Sigmoid colon (tissue), 7 donors: ENCODE data around the gene ACADL. TPM values are rescaled to one million over a fixed set of nuclear protein-coding genes. Genes with fewer than 3 reads are reported as not detected.

Experiments used
- DNase-seq: peaks from one replicate; pipeline ENCODE4 v3.0.0-alpha.2; 2019
- H3K27ac ChIP-seq, 4 donors: fragments of 200-600 bp; sonication (generic); one replicate each; pipeline ENCODE4 v1.5.1; 2016 to 2019; ENCODE audit warnings: mild to moderate bottlenecking in 1 of 4
- H3K27me3 ChIP-seq, 3 donors: fragments of 200-600 bp; sonication (generic); one replicate each; pipeline ENCODE4 v1.5.1; 2019; ENCODE audit warnings: mild to moderate bottlenecking in 1 of 3
- H3K36me3 ChIP-seq, 4 donors: fragments of 200-600 bp; sonication (generic); one replicate each; pipeline ENCODE4 v1.5.1; 2016 to 2019
- H3K4me1 ChIP-seq, 4 donors: fragments of 200-600 bp; sonication (generic); one replicate each; pipeline ENCODE4 v1.5.1; 2017 to 2019
- H3K4me3 ChIP-seq, 4 donors: fragments of 200-600 bp; sonication (generic); one replicate each; pipeline ENCODE4 v1.5.1; 2017 to 2019; ENCODE audit warnings: mild to moderate bottlenecking in 2 of 4, moderate library complexity in 1 of 4
- H3K9me3 ChIP-seq, 4 donors: fragments of 200-600 bp in 3 of 4; sonication (generic) in 3 of 4; one replicate each; pipeline versions ENCODE4 v1.5.1 to v1.6.1; 2013 to 2019
- CTCF ChIP-seq, 4 experiments: fragments of 450-650 bp in 3 of 4; fragments of 200-600 bp in 1 of 4; IDR thresholded peaks; one replicate each; pipeline ENCODE4 v1.5.1; 2016 to 2019; ENCODE audit warnings: antibody characterized with exemption in 4 of 4, mild to moderate bottlenecking in 3 of 4, moderate library complexity in 2 of 4
- EP300 ChIP-seq, 4 donors: sonication (generic); formaldehyde crosslinking; IDR thresholded peaks; one replicate each; pipeline ENCODE4 v1.6.1; 2017; ENCODE audit warnings: antibody characterized with exemption in 4 of 4
- POLR2A ChIP-seq, 2 donors: fragments of 450-650 bp; IDR thresholded peaks; one replicate each; pipeline ENCODE4 v1.6.1; 2016; ENCODE audit warnings: antibody characterized with exemption in 2 of 2, mild to moderate bottlenecking in 2 of 2, moderate library complexity in 2 of 2
- POLR2AphosphoS5 ChIP-seq, 4 donors: sonication (generic); formaldehyde crosslinking; IDR thresholded peaks; one replicate each; pipeline ENCODE4 v1.6.1; 2017; ENCODE audit warnings: antibody characterized with exemption in 4 of 4
- WGBS, 2 donors: extraction: QIAGEN DNeasy Blood & Tissue Kit; methylation state at CpG; one replicate each; pipeline ENCODE4 v1.1.7; 2013; 5-methylcytosine and 5-hydroxymethylcytosine counted together
- intact Hi-C: fragments of 100-400 bp; cut with DNase I; formaldehyde crosslinking; loops from one replicate; pipeline ENCODE4 v1.15.1; 2023
- polyA plus RNA-seq, 3 donors: library from polyadenylated mRNA; stranded (reverse); fragments of 200-250 nt; gene quantifications; one replicate each; pipeline ENCODE4 v1.2.3, GENCODE V29; 2013
- total RNA-seq, 4 donors: library from RNA; depleted of rRNA; stranded (reverse); fragments of >200 nt; gene quantifications; one replicate each; pipeline ENCODE4 v1.1.0, GENCODE V29; 2016
- donor health status: healthy with polysubstance abuse.
- donor health status: Bipolar disorder and iron deficiency.
- donor health status: healthy.

The ACADL gene
- total and polyA plus RNA-seq, 7 donors, result 0.15 to 4.7 (median 2.4) TPM; not detected in 1

- 38 to 66% methylated on average over 7 of the region's 7 CpGs for WGBS, 2 donors
- H3K27me3 ChIP-seq, result no peaks in the 10 kb centered on the region
- no peaks in the 10 kb centered on the region for H3K4me1 ChIP-seq
- intact Hi-C loops, result loop anchor here (5.0 kb wide), 1 partner anchor 144 kb away; no protein-coding TSS in a partner anchor
- no peak overlapping the region for H3K27ac ChIP-seq
- H3K4me3 ChIP-seq, result no peak overlapping the region
- H3K36me3 ChIP-seq, result no peaks in the 10 kb centered on the region
- DNase-seq, result no peak
- H3K9me3 ChIP-seq, result no peaks in the 10 kb centered on the region
- TF ChIP-seq POLR2AphosphoS5 (IDR thresholded peaks at IDR 0.05) (no peak), CTCF (IDR thresholded peaks at IDR 0.05) (no peak), EP300 (IDR thresholded peaks at IDR 0.05) (no peak), POLR2A (IDR thresholded peaks at IDR 0.05) (no peak)
These were observed 27.7 kb upstream of the ACADL start for GRCh38 chr2:210252699-210253606.

GRCh38 chr2:210250622-210251021 lies 25.4 kb upstream of the ACADL start:
- TF ChIP-seq POLR2AphosphoS5 (IDR thresholded peaks at IDR 0.05) (no peak), CTCF (IDR thresholded peaks at IDR 0.05) (no peak), POLR2A (IDR thresholded peaks at IDR 0.05) (no peak), EP300 (IDR thresholded peaks at IDR 0.05) (no peak)
- 23 to 36% methylated on average over 1 of the region's 1 CpG for WGBS, 2 donors
- Histone ChIP-seq H3K9me3 (no peaks in the 10 kb centered on the region), H3K4me3 (no peak overlapping the region), H3K27ac (no peak overlapping the region), H3K36me3 (no peaks in the 10 kb centered on the region), H3K27me3 (no peaks in the 10 kb centered on the region), H3K4me1 (no peaks in the 10 kb centered on the region)
- intact Hi-C loops, result loop anchor here (5.0 kb wide), 1 partner anchor 147 kb away; no protein-coding TSS in a partner anchor
- no peak for DNase-seq

- no peak for DNase-seq
- Histone ChIP-seq H3K27ac (no peak overlapping the region), H3K4me3 (no peak overlapping the region), H3K27me3 (no peaks in the 10 kb centered on the region), H3K4me1 (no peaks in the 10 kb centered on the region), H3K9me3 (no peaks in the 10 kb centered on the region), H3K36me3 (no peaks in the 10 kb centered on the region)
- intact Hi-C loops, result no loop called here
- 78 to 81% methylated on average over 3 of the region's 3 CpGs for WGBS, 2 donors
- TF ChIP-seq CTCF (IDR thresholded peaks at IDR 0.05), result no peak
- TF ChIP-seq EP300 (IDR thresholded peaks at IDR 0.05), result no peak
- no peak for TF ChIP-seq POLR2A (IDR thresholded peaks at IDR 0.05)
- no peak for TF ChIP-seq POLR2AphosphoS5 (IDR thresholded peaks at IDR 0.05)
These were observed 8.2 kb upstream of the ACADL start for GRCh38 chr2:210233487-210233886.

GRCh38 chr2:210230984-210231383 lies 5.7 kb upstream of the ACADL start:
- TF ChIP-seq EP300 (IDR thresholded peaks at IDR 0.05) (no peak), POLR2AphosphoS5 (IDR thresholded peaks at IDR 0.05) (no peak), CTCF (IDR thresholded peaks at IDR 0.05) (no peak), POLR2A (IDR thresholded peaks at IDR 0.05) (no peak)
- no peaks in the 10 kb centered on the region for H3K36me3 ChIP-seq
- no peaks in the 10 kb centered on the region for H3K9me3 ChIP-seq
- no peak overlapping the region for H3K27ac ChIP-seq
- intact Hi-C loops, result no loop called here
- no peak for DNase-seq
- H3K27me3 ChIP-seq, result peaks cover 0 to 5% (median 0%) of the 10 kb centered on the region in 3 donors
- H3K4me3 ChIP-seq, result no peak overlapping the region
- no peaks in the 10 kb centered on the region for H3K4me1 ChIP-seq
